Gastrocnemius medialis (tissue), 4 donors: ENCODE results near the gene LEAP2. TPM values are rescaled to one million over a fixed set of nuclear protein-coding genes. Genes with fewer than 3 reads are reported as not detected.
A peak's percentile ranks its signal among the peaks of the same experiment; 100 is the strongest.

ENCODE experiments used
- ATAC-seq, 2 donors: fragments of 150-250 bp; one replicate each; pipeline ENCODE4 v1.9.1; 2016
- DNase-seq, 2 donors: peaks; one replicate each; pipeline ENCODE4 v3.0.0-alpha.2; 2019
- H3K27ac ChIP-seq, 4 donors: fragments of 200-600 bp; sonication (generic); 1 replicate in 1 of 4; 2 replicates in 3 of 4; pipeline ENCODE4 v1.5.1; 2016 to 2018; ENCODE audit warnings: mild to moderate bottlenecking in 2 of 4, moderate library complexity in 1 of 4
- H3K27me3 ChIP-seq, 3 donors: fragments of 200-600 bp; sonication (generic) in 2 of 3; 1 replicate in 1 of 3; 2 replicates in 2 of 3; pipeline versions ENCODE4 v1.5.1 to v1.6.0; 2016 to 2019; ENCODE audit warnings: mild to moderate bottlenecking in 1 of 3, moderate library complexity in 1 of 3
- H3K36me3 ChIP-seq, 2 donors: fragments of 200-600 bp; sonication (generic) in 1 of 2; one replicate each; pipeline ENCODE4 v1.5.1; 2017 to 2018
- H3K4me1 ChIP-seq, 2 donors: fragments of 200-600 bp; sonication (generic) in 1 of 2; one replicate each; pipeline ENCODE4 v1.5.1; 2016 to 2017; ENCODE audit warnings: mild to moderate bottlenecking in 2 of 2
- H3K4me3 ChIP-seq, 4 donors: fragments of 200-600 bp; sonication (generic) in 3 of 4; 1 replicate in 1 of 4; 2 replicates in 3 of 4; pipeline ENCODE4 v1.5.1; 2016 to 2019; ENCODE audit warnings: mild to moderate bottlenecking in 2 of 4
- H3K9me3 ChIP-seq, 3 donors: fragments of 200-600 bp; sonication (generic) in 2 of 3; 1 replicate in 1 of 3; 2 replicates in 2 of 3; pipeline ENCODE4 v1.5.1; 2016 to 2019
- CTCF ChIP-seq, 5 experiments: fragments of 450-650 bp in 3 of 5; fragments of 200-600 bp in 2 of 5; sonication (generic) in 2 of 5; IDR thresholded peaks in 4 of 5; conservative IDR thresholded peaks in 1 of 5; 1 replicate in 4 of 5; 2 replicates in 1 of 5; pipeline ENCODE4 v1.5.1; 2016 to 2019; ENCODE audit warnings: antibody characterized with exemption in 5 of 5, mild to moderate bottlenecking in 3 of 5, moderate library complexity in 3 of 5
- POLR2A ChIP-seq, 2 donors: fragments of 450-650 bp; IDR thresholded peaks; one replicate each; pipeline ENCODE4 v1.6.1; 2017; ENCODE audit warnings: antibody characterized with exemption in 2 of 2, mild to moderate bottlenecking in 2 of 2, moderate library complexity in 2 of 2
- in situ Hi-C, 4 donors: fragments of 200-750 bp; cut with MboI; loops; one replicate each; pipeline versions ENCODE4 v1.15.0 to v1.8.0; 2017; ENCODE audit warnings: low sequenced_read_pairs in 4 of 4
- intact Hi-C: fragments of 100-400 bp; cut with DNase I; formaldehyde crosslinking; loops from one replicate; pipeline ENCODE4 v1.15.1; 2023; ENCODE audit warnings: low total_unique reads
- total RNA-seq, 4 donors: library from RNA; depleted of rRNA; stranded (reverse); fragments of >200 nt; gene quantifications; one replicate each; pipeline versions ENCODE4 v1.1.0 to v1.2.3, GENCODE V29; 2016

LEAP2 gene
- total RNA-seq, 4 donors from 2014 or later, result 0.52 to 3.3 (median 0.88) TPM

GRCh38 chr5:132836852-132837251 lies 36.6 kb upstream of the LEAP2 start:
- TF ChIP-seq POLR2A (IDR thresholded peaks at IDR 0.05), result no peak
- no peak for TF ChIP-seq CTCF (IDR thresholded peaks at IDR 0.05 in 4 of 5, conservative IDR thresholded peaks at IDR 0.05 in 1 of 5)
- in situ Hi-C loops (no loop called here), intact Hi-C loops (no loop called here)
- ATAC-seq (no peak), DNase-seq (no peak)
- no peaks in the 10 kb centered on the region for H3K9me3 ChIP-seq
- no peaks in the 10 kb centered on the region for H3K36me3 ChIP-seq
- no peak overlapping the region for H3K27ac ChIP-seq
- H3K4me1 ChIP-seq, result no peaks in the 10 kb centered on the region
- H3K4me3 ChIP-seq, result no peak overlapping the region
- no peaks in the 10 kb centered on the region for H3K27me3 ChIP-seq

GRCh38 chr5:132837868-132838267 lies 35.6 kb upstream of the LEAP2 start:
- Histone ChIP-seq H3K9me3 (no peaks in the 10 kb centered on the region), H3K36me3 (no peaks in the 10 kb centered on the region), H3K27me3 (no peaks in the 10 kb centered on the region), H3K27ac (no peak overlapping the region), H3K4me1 (no peaks in the 10 kb centered on the region), H3K4me3 (no peak overlapping the region)
- ATAC-seq (no peak), DNase-seq (no peak)
- in situ Hi-C loops (no loop called here), intact Hi-C loops (no loop called here)
- TF ChIP-seq POLR2A (IDR thresholded peaks at IDR 0.05) (no peak), CTCF (IDR thresholded peaks at IDR 0.05 in 4 of 5, conservative IDR thresholded peaks at IDR 0.05 in 1 of 5) (no peak)

GRCh38 chr5:132838516-132839282 lies 34.8 kb upstream of the LEAP2 start:
- TF ChIP-seq POLR2A (IDR thresholded peaks at IDR 0.05), result no peak
- TF ChIP-seq CTCF (IDR thresholded peaks at IDR 0.05 in 4 of 5, conservative IDR thresholded peaks at IDR 0.05 in 1 of 5), result no peak
- ATAC-seq, result no peak
- Histone ChIP-seq H3K4me1 (no peaks in the 10 kb centered on the region), H3K27ac (no peak overlapping the region), H3K4me3 (no peak overlapping the region), H3K9me3 (no peaks in the 10 kb centered on the region), H3K36me3 (no peaks in the 10 kb centered on the region), H3K27me3 (no peaks in the 10 kb centered on the region)
- no peak for DNase-seq
- intact Hi-C loops, result no loop called here
- in situ Hi-C loops, result no loop called here

- Histone ChIP-seq H3K4me3 (no peak overlapping the region), H3K36me3 (no peaks in the 10 kb centered on the region), H3K4me1 (no peaks in the 10 kb centered on the region), H3K27me3 (no peaks in the 10 kb centered on the region), H3K27ac (peak overlapping the region; percentile 9 to 48 (median 36)), H3K9me3 (no peaks in the 10 kb centered on the region)
- DNase-seq (no peak), ATAC-seq (no peak)
- in situ Hi-C loops, result no loop called here
- TF ChIP-seq CTCF (IDR thresholded peaks at IDR 0.05 in 4 of 5, conservative IDR thresholded peaks at IDR 0.05 in 1 of 5) (no peak), POLR2A (IDR thresholded peaks at IDR 0.05) (no peak)
- intact Hi-C loops, result no loop called here
These were observed 33.8 kb upstream of the LEAP2 start for GRCh38 chr5:132839426-132840301.
